Measurements from ENCODE around the gene SUGP1.

The SUGP1 gene

DNA sequence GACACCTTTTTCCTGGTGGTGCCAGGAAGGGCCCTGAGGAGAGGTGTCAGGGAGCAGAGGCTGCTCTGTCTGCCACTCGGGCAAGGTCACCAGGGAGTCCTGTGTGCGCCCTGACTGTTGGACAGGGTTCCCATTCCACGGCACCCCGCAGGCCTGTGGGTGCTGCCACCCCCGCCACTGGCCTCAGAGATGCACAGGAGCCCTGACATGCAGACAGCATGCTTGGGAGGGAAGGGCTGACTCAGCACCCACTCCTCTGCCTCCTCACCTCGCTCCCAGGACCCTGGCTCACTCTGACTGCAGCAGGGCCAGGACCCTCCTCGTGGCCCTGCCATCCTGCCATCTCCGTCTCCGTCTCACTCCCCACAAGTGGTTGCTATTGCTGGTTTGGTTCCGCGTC lies 25.7 kb upstream of the SUGP1 start:
- no peak overlapping the region for H3K27ac ChIP-seq
- no peaks in the 10 kb centered on the region for H3K4me1 ChIP-seq (ENCODE audit: control insufficient read depth in 1 of 2, insufficient read depth in 1 of 2, low read depth in 1 of 2, low read length in 1 of 2)
- peaks cover 100% of the 10 kb centered on the region for H3K36me3 ChIP-seq
- TF ChIP-seq, protein P1, sequence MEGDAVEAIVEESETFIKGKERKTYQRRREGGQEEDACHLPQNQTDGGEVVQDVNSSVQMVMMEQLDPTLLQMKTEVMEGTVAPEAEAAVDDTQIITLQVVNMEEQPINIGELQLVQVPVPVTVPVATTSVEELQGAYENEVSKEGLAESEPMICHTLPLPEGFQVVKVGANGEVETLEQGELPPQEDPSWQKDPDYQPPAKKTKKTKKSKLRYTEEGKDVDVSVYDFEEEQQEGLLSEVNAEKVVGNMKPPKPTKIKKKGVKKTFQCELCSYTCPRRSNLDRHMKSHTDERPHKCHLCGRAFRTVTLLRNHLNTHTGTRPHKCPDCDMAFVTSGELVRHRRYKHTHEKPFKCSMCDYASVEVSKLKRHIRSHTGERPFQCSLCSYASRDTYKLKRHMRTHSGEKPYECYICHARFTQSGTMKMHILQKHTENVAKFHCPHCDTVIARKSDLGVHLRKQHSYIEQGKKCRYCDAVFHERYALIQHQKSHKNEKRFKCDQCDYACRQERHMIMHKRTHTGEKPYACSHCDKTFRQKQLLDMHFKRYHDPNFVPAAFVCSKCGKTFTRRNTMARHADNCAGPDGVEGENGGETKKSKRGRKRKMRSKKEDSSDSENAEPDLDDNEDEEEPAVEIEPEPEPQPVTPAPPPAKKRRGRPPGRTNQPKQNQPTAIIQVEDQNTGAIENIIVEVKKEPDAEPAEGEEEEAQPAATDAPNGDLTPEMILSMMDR (IDR thresholded peaks at IDR 0.05): no peak
- no peaks in the 10 kb centered on the region for H3K27me3 ChIP-seq
- H3K9me3 ChIP-seq: no peaks in the 10 kb centered on the region
- H3K4me3 ChIP-seq (ENCODE audit: low read depth in 1 of 2, low read length in 1 of 2): no peak overlapping the region

DNA sequence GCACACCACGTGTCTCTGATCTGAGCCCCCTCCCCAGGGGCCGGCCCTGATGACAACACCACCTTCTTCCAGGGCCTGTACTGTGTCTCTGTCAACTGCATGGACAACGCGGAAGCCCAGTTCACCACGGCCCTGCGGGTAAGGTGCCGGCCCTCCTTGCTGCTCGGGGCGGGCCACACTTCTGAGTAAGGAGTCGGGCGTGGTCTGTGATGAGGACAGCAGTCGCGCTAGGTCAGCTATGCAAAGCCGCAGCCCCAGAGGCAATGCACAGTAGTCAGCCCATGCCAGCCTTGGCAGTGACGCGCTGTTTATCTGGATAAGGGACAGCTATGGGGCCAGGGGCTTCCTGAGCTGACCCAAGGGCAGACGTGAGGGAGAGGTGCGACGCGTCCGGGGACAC lies 24.9 kb upstream of the SUGP1 start:
- H3K27ac ChIP-seq: no peak overlapping the region
- no peaks in the 10 kb centered on the region for H3K4me1 ChIP-seq (ENCODE audit: control insufficient read depth in 1 of 2, insufficient read depth in 1 of 2, low read depth in 1 of 2, low read length in 1 of 2)
- H3K27me3 ChIP-seq: no peaks in the 10 kb centered on the region
- H3K36me3 ChIP-seq: peaks cover 100% of the 10 kb centered on the region
- no peak overlapping the region for H3K4me3 ChIP-seq (ENCODE audit: low read depth in 1 of 2, low read length in 1 of 2)
- TF ChIP-seq, protein P1 (IDR thresholded peaks at IDR 0.05): no peak
- no peaks in the 10 kb centered on the region for H3K9me3 ChIP-seq

DNA sequence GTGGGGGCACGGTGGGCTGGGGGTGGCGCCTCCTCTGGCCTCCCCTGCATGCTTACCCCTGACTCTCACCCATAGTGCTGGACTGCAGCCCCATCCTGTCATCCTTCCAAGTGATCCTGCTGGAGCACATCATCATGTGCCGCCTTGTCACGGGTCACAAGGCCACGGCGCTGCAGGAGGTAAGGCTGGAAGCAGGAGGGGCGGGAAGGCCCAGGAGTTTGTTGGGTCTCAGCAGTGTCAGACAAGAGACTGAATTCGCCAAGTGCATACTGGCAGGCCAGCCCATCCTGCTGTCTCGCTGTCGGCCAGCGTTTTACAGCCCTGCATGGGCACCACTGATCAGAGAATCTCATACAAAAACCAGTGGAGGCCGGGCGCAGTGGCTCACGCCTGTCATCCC lies 23.5 kb upstream of the SUGP1 start:
- no peaks in the 10 kb centered on the region for H3K27me3 ChIP-seq
- H3K4me1 ChIP-seq (ENCODE audit: control insufficient read depth in 1 of 2, insufficient read depth in 1 of 2, low read depth in 1 of 2, low read length in 1 of 2): no peaks in the 10 kb centered on the region
- H3K4me3 ChIP-seq (ENCODE audit: low read depth in 1 of 2, low read length in 1 of 2): no peak overlapping the region
- TF ChIP-seq, protein P1 (IDR thresholded peaks at IDR 0.05): no peak
- peaks cover 100% of the 10 kb centered on the region for H3K36me3 ChIP-seq
- no peaks in the 10 kb centered on the region for H3K9me3 ChIP-seq
- H3K27ac ChIP-seq: no peak overlapping the region

DNA sequence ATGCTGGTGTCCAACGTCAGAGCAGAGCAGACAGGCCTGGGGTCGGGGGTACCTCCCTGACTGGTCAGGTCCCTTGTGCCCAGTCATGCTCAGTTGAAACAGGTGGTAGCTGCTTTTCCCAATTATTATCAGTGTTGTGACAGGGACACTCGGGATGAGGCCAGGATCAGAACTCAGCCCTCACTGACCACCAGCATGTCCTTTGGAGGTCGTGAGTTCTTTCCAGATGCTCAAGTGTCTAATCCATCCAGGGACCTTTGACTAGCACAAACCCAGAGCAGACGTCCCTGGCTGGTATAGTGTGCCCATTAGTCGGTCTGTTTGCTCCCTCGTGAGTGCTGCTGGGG lies 22.7 kb upstream of the SUGP1 start:
- Histone ChIP-seq H3K9me3 (no peaks in the 10 kb centered on the region), H3K27ac (no peak overlapping the region), H3K27me3 (no peaks in the 10 kb centered on the region), H3K36me3 (peaks cover 100% of the 10 kb centered on the region), H3K4me3 (ENCODE audit: low read depth in 1 of 2, low read length in 1 of 2) (no peak overlapping the region), H3K4me1 (ENCODE audit: control insufficient read depth in 1 of 2, insufficient read depth in 1 of 2, low read depth in 1 of 2, low read length in 1 of 2) (no peaks in the 10 kb centered on the region)
- TF ChIP-seq, protein P1 (IDR thresholded peaks at IDR 0.05): no peak

GRCh38 chr19:19342086-19343015 lies 22.0 kb upstream of the SUGP1 start:
- Histone ChIP-seq H3K27ac (no peak overlapping the region), H3K4me1 (ENCODE audit: control insufficient read depth in 1 of 2, insufficient read depth in 1 of 2, low read depth in 1 of 2, low read length in 1 of 2) (no peaks in the 10 kb centered on the region), H3K27me3 (no peaks in the 10 kb centered on the region), H3K4me3 (ENCODE audit: low read depth in 1 of 2, low read length in 1 of 2) (no peak overlapping the region), H3K9me3 (no peaks in the 10 kb centered on the region), H3K36me3 (peaks cover 100% of the 10 kb centered on the region)
- TF ChIP-seq, protein P1 (IDR thresholded peaks at IDR 0.05): peak; percentile 10
